Measurements from ENCODE around the gene FAM53A. TPM values are rescaled to one million over a fixed set of nuclear protein-coding genes. Genes with fewer than 3 reads are reported as not detected.
"Not testable (repeated sequence)": the region's sequence is repeated elsewhere in the genome, so short reads cannot be mapped to it uniquely, and the experiment has no call there.

The FAM53A gene
- total and polyA plus RNA-seq, 4 experiments from 2014 or later = 0.89 to 2.8 (median 1.7) TPM

GRCh38 chr4:1675802-1676137, 8.3 kb downstream of the FAM53A start:
- H3K27me3 ChIP-seq (ENCODE audit: insufficient read depth, low read length) = no peaks in the 10 kb centered on the region
- H3K36me3 ChIP-seq (ENCODE audit: insufficient read depth, low read length) = no peaks in the 10 kb centered on the region
- H3K4me3 Mint-ChIP-seq = no peak overlapping the region
- DNase-seq = no peak
- no peaks in the 10 kb centered on the region for H3K9me3 ChIP-seq (ENCODE audit: control insufficient read depth in 1 of 2, low read length in 2 of 2)
- H3K4me3 ChIP-seq (ENCODE audit: low read length in 2 of 2) = no peak overlapping the region
- ChIA-PET POLR2A (ENCODE audit: partially characterized antibody) (no interaction called here), CTCF (ENCODE audit: partially characterized antibody) (interaction anchor here (1.0 to 1.1 kb wide), 2 partner anchors 17 to 51 kb away, joined by 3 read pairs; no protein-coding TSS in a partner anchor)
- intact Hi-C loops (cut with micrococcal nuclease) = no loop called here
- H3K27ac Mint-ChIP-seq = no peak overlapping the region
- no peak overlapping the region for H3K27ac ChIP-seq (ENCODE audit: low read depth, low read length)
- H3K4me1 Mint-ChIP-seq = peaks cover 0 to 4% (median under 1%) of the 10 kb centered on the region in 4 donors
- no peaks in the 10 kb centered on the region for H3K4me1 ChIP-seq (ENCODE audit: insufficient read depth, low read length)
- H3K27me3 Mint-ChIP-seq = no peaks in the 10 kb centered on the region
- no peaks in the 10 kb centered on the region for H3K36me3 Mint-ChIP-seq
- peaks cover 0 to 2% (median 0%) of the 10 kb centered on the region in 8 donors for H3K9me3 Mint-ChIP-seq

GRCh38 chr4:1675136-1675801, 8.8 kb downstream of the FAM53A start:
- intact Hi-C loops (cut with micrococcal nuclease) = no loop called here

DNA sequence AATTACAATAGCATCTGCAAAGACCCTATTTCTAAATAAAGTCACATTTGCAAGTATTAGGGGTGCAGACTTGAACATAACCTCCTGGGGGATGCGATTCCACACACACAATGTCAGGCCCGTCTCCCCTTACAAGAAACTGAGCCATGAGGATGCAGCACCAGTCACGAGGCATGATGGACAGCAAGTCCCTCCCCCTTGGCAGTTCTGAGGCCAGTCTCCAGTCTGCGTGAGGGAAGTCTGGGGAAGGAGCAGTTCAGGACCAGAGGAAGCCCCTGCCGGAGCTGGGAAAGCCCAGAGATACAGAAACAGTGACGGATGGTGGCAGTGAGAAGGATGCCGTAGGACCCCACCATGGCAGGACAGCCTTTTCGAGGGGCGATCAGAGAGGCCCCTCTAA, 9.4 kb downstream of the FAM53A start:
- intact Hi-C loops (cut with micrococcal nuclease) = no loop called here
- Histone ChIP-seq H3K4me3 (ENCODE audit: low read length in 2 of 2) (no peak overlapping the region), H3K4me1 (ENCODE audit: insufficient read depth, low read length) (no peaks in the 10 kb centered on the region), H3K36me3 (ENCODE audit: insufficient read depth, low read length) (no peaks in the 10 kb centered on the region), H3K27ac (ENCODE audit: low read depth, low read length) (no peak overlapping the region), H3K27me3 (ENCODE audit: insufficient read depth, low read length) (no peaks in the 10 kb centered on the region), H3K9me3 (ENCODE audit: control insufficient read depth in 1 of 2, low read length in 2 of 2) (no peaks in the 10 kb centered on the region)
- H3K9me3 Mint-ChIP-seq = peaks cover 0 to 2% (median 0%) of the 10 kb centered on the region in 8 donors
- no peaks in the 10 kb centered on the region for H3K4me1 Mint-ChIP-seq
- no peak overlapping the region for H3K27ac Mint-ChIP-seq
- ChIA-PET POLR2A (ENCODE audit: partially characterized antibody) (no interaction called here), CTCF (ENCODE audit: partially characterized antibody) (no interaction called here)
- no peak overlapping the region for H3K4me3 Mint-ChIP-seq
- no peaks in the 10 kb centered on the region for H3K27me3 Mint-ChIP-seq
- no peaks in the 10 kb centered on the region for H3K36me3 Mint-ChIP-seq
- DNase-seq = no peak

More at GRCh38 chr4:1675136-1675801, 8.8 kb downstream of the FAM53A start:
- H3K9me3 Mint-ChIP-seq = peaks cover 0 to 2% (median 0%) of the 10 kb centered on the region in 8 donors
- H3K27me3 ChIP-seq (ENCODE audit: insufficient read depth, low read length) = no peaks in the 10 kb centered on the region
- POLR2A ChIA-PET (ENCODE audit: partially characterized antibody) = no interaction called here
- no peaks in the 10 kb centered on the region for H3K36me3 Mint-ChIP-seq
- no peaks in the 10 kb centered on the region for H3K9me3 ChIP-seq (ENCODE audit: control insufficient read depth in 1 of 2, low read length in 2 of 2)
- no peak overlapping the region for H3K27ac Mint-ChIP-seq
- no peak overlapping the region for H3K4me3 Mint-ChIP-seq
- DNase-seq = no peak
- H3K27ac ChIP-seq (ENCODE audit: low read depth, low read length) = no peak overlapping the region
- no peaks in the 10 kb centered on the region for H3K36me3 ChIP-seq (ENCODE audit: insufficient read depth, low read length)
- no peak overlapping the region for H3K4me3 ChIP-seq (ENCODE audit: low read length in 2 of 2)
- H3K4me1 ChIP-seq (ENCODE audit: insufficient read depth, low read length) = no peaks in the 10 kb centered on the region
- H3K4me1 Mint-ChIP-seq = no peaks in the 10 kb centered on the region
- no peaks in the 10 kb centered on the region for H3K27me3 Mint-ChIP-seq
- CTCF ChIA-PET (ENCODE audit: partially characterized antibody) = interaction anchor here (1.0 to 1.1 kb wide), 2 partner anchors 18 to 51 kb away, joined by 3 read pairs; no protein-coding TSS in a partner anchor

DNA sequence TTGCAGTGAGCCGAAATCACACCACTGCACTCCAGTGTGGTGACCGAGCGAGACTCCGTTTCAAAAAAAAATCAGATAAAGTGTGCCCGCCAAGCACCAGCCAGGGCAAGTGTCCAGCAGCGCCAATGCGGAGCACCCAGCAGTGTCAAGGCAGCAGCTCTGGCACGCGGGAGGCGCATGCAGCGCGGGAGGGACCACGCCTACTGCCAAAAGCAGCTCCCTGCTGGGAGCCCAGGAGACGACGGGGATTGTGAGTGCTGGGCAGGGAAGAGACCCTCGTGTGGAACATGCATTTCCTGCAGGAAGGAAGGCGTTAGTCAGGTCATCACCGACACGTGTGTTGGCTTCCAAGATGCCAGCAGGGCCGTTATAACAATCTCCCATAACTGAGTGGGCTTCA, 10.4 kb downstream of the FAM53A start:
- Histone ChIP-seq H3K4me3 (ENCODE audit: low read length in 2 of 2) (no peak overlapping the region), H3K27me3 (ENCODE audit: insufficient read depth, low read length) (no peaks in the 10 kb centered on the region), H3K4me1 (ENCODE audit: insufficient read depth, low read length) (no peaks in the 10 kb centered on the region), H3K27ac (ENCODE audit: low read depth, low read length) (no peak overlapping the region), H3K9me3 (ENCODE audit: control insufficient read depth in 1 of 2, low read length in 2 of 2) (no peaks in the 10 kb centered on the region), H3K36me3 (ENCODE audit: insufficient read depth, low read length) (no peaks in the 10 kb centered on the region)
- no peak overlapping the region for H3K27ac Mint-ChIP-seq
- H3K4me3 Mint-ChIP-seq = no peak overlapping the region
- DNase-seq = no peak
- POLR2A ChIA-PET (ENCODE audit: partially characterized antibody) = interaction anchor here (1.3 kb wide), 1 partner anchor 10 kb away, joined by 5 read pairs; no protein-coding TSS in a partner anchor
- CTCF ChIA-PET (ENCODE audit: partially characterized antibody) = no interaction called here
- peaks cover 0 to 2% (median 0%) of the 10 kb centered on the region in 8 donors for H3K9me3 Mint-ChIP-seq
- no peaks in the 10 kb centered on the region for H3K36me3 Mint-ChIP-seq
- H3K27me3 Mint-ChIP-seq = no peaks in the 10 kb centered on the region
- intact Hi-C loops (cut with micrococcal nuclease) = no loop called here
- no peaks in the 10 kb centered on the region for H3K4me1 Mint-ChIP-seq

GRCh38 chr4:1671011-1671410, 13.1 kb downstream of the FAM53A start:
- H3K27ac ChIP-seq (ENCODE audit: low read depth, low read length); POLR2A ChIA-PET (ENCODE audit: partially characterized antibody); H3K4me3 ChIP-seq (ENCODE audit: low read length in 2 of 2); H3K27me3 ChIP-seq (ENCODE audit: insufficient read depth, low read length); H3K36me3 ChIP-seq (ENCODE audit: insufficient read depth, low read length); H3K4me1 Mint-ChIP-seq; H3K36me3 Mint-ChIP-seq; H3K4me1 ChIP-seq (ENCODE audit: insufficient read depth, low read length); CTCF ChIA-PET (ENCODE audit: partially characterized antibody); H3K27me3 Mint-ChIP-seq; H3K4me3 Mint-ChIP-seq; DNase-seq; H3K27ac Mint-ChIP-seq; H3K9me3 ChIP-seq (ENCODE audit: control insufficient read depth in 1 of 2, low read length in 2 of 2); intact Hi-C loops (cut with micrococcal nuclease); H3K9me3 Mint-ChIP-seq: not testable (repeated sequence)

DNA sequence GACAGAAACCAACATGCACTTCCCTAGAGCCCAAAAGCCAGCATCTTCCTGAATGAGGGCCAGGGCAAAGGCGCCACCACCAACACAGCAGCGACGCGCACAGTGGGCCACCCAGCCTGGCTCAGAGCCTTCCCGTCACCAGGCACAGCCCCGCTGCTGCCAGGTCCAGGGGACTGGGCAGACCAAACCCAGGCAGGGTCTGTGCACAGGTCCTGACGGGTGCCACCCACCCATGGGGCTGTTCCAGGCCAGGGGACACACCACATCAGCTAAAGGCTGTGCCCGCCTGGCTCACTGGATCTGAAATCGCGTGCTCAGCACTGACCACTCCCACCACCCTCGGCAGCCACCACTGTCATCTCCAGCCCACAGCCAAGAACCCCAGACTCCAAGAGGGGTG, 13.8 kb downstream of the FAM53A start:
- POLR2A ChIA-PET (ENCODE audit: partially characterized antibody) = no interaction called here
- no peaks in the 10 kb centered on the region for H3K4me1 Mint-ChIP-seq
- no peaks in the 10 kb centered on the region for H3K27me3 ChIP-seq (ENCODE audit: insufficient read depth, low read length)
- no peaks in the 10 kb centered on the region for H3K9me3 ChIP-seq (ENCODE audit: control insufficient read depth in 1 of 2, low read length in 2 of 2)
- no peak overlapping the region for H3K4me3 Mint-ChIP-seq
- H3K4me3 ChIP-seq (ENCODE audit: low read length in 2 of 2) = no peak overlapping the region
- no peak for DNase-seq
- peaks cover 0 to 2% (median 0%) of the 10 kb centered on the region in 8 donors for H3K9me3 Mint-ChIP-seq
- H3K36me3 ChIP-seq (ENCODE audit: insufficient read depth, low read length) = no peaks in the 10 kb centered on the region
- no peaks in the 10 kb centered on the region for H3K4me1 ChIP-seq (ENCODE audit: insufficient read depth, low read length)
- intact Hi-C loops (cut with micrococcal nuclease) = no loop called here
- H3K36me3 Mint-ChIP-seq = no peaks in the 10 kb centered on the region
- no peak overlapping the region for H3K27ac ChIP-seq (ENCODE audit: low read depth, low read length)
- CTCF ChIA-PET (ENCODE audit: partially characterized antibody) = no interaction called here
- no peaks in the 10 kb centered on the region for H3K27me3 Mint-ChIP-seq
- H3K27ac Mint-ChIP-seq = no peak overlapping the region

GRCh38 chr4:1669850-1670249, 14.3 kb downstream of the FAM53A start:
- Mint-ChIP-seq H3K4me3 (no peak overlapping the region), H3K4me1 (no peaks in the 10 kb centered on the region), H3K36me3 (no peaks in the 10 kb centered on the region), H3K27ac (no peak overlapping the region), H3K9me3 (peaks cover 0 to 2% (median 0%) of the 10 kb centered on the region in 8 donors), H3K27me3 (no peaks in the 10 kb centered on the region)
- intact Hi-C loops (cut with micrococcal nuclease) = no loop called here
- DNase-seq = no peak
- no peaks in the 10 kb centered on the region for H3K4me1 ChIP-seq (ENCODE audit: insufficient read depth, low read length)
- H3K27me3 ChIP-seq (ENCODE audit: insufficient read depth, low read length) = no peaks in the 10 kb centered on the region
- H3K9me3 ChIP-seq (ENCODE audit: control insufficient read depth in 1 of 2, low read length in 2 of 2) = no peaks in the 10 kb centered on the region
- ChIA-PET POLR2A (ENCODE audit: partially characterized antibody) (no interaction called here), CTCF (ENCODE audit: partially characterized antibody) (no interaction called here)
- H3K4me3 ChIP-seq (ENCODE audit: low read length in 2 of 2) = no peak overlapping the region
- H3K27ac ChIP-seq (ENCODE audit: low read depth, low read length) = no peak overlapping the region
- no peaks in the 10 kb centered on the region for H3K36me3 ChIP-seq (ENCODE audit: insufficient read depth, low read length)
